HG03108 (cell line): ENCODE measurements around the gene NVL.
"Not testable (repeated sequence)": the region's sequence is repeated elsewhere in the genome, so short reads cannot be mapped to it uniquely, and the experiment has no call there.

Experiments used
- ATAC-seq: cut with Tn5 transposase; IDR thresholded peaks from one replicate; pipeline ENCODE4 v1.9.1; 2021; ENCODE audit warnings: moderate library complexity; ENCODE audit not compliant: unreplicated experiment

The NVL gene

DNA sequence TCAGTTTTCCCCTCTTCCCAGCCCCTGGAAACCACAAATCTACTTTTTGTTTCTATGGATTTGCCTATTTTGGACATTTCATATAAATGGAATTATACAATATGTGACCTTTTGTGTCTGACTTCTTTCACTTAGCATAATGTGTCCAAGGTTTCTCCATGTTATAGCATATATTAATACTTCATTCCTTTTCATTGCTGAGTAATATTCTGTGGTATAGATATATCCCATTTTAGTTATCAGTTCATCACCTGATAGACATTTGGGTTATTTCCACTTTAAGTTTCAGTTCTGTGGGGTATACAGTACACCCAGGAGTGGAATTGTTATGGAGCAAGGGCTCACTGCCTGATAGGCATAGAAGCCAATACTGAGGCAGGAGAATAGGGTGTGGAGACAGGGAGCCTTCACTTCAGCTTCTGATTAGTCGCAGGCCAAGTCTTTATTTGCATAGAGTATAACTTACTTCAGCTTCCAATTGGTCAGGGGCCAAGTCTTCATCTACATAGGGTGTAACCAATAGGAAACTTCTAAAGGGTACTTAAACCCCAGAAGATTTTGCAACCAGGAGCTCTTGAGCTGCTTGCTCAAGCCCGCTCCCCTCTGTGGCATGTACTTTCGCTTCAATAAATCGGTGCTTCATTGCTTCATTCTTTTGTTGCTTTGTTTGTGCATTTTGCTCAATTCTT, 8.3 kb upstream of the NVL start:
- no peak for ATAC-seq

DNA sequence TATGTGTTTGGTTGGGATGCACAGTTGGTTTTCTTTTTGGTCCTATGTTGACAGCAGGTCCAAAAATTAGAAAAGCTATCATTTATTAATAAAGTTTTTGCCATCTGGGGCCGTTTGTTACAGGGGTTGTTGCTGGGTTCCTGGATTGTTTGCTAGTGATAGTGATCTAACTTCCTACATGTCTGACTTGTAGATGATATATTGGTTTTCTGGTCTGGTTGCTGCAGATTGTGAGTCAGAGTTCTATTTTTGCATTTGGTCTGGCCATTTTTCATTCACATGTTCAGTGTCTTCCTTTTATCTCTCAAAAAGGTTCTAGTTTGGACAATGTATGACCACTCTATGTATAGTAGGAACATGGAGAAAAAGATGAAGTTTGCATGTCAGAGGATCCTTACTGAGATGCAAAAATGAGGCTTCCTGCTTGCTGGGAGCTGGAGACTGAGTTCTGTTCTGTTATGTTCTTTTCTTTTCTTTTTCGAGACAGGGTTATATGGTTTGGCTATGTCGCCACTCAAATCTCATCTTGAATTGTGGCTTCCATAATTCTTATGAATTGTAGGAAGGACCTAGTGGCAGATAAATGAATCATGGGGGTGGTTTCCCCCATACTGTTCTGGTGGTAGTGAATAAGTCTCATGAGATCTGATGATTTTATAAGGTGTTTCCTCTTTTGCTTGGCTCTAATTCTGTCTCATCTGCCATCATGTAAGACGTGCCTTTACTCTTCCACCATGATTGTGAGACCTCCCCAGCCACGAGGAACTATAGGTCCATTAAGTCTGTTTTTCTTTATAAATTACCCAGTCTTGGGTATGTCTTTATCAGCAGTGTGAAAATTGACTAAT, 4.2 kb upstream of the NVL start:
- no peak for ATAC-seq

DNA sequence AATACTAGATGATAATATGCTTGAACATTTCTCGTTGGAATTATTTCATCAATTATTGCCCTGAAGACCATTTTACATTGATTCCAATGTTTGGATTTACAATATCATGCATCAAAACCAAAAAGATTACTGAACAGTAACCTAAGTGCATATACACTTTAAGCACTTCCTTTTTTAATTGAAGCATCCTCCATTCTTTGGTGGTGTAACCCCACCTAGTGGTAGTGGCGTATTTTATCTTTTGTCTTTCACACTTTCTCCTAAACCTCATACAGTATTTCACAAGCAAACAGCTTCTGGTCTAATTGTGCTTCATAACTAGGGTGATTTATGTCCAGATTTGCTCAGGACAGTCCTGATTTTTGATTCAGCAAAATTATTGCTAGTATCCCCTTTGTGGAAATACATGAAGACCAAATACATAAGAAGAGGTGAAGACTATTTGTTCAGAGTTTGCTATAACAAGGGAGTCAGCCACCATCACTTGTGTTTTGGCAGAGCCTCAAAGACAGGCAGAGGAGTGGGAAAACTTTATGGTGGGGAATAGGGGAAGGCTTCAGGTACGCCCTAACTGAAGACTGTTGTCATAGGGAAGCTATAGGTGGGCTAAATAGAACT, 3.4 kb upstream of the NVL start:
- ATAC-seq: peak; percentile 40

DNA sequence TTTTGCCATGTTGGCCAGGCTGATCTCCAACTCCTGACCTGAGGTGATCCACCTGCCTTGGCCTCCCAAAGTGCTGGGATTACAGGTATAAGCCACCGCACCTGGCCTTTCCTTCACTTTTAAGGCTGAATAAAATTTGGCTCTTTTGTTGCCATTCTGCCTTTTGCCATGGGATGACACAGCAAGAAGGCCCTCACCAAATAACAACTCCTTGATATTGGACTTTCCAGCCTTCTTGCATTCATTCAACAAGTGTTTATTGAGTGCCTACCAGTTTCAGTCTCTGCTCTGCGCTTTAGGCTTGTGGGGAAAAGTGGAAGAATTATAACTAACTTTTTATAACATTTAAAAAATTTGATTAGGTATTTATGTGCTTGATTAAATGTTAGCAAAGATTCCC, 1.9 kb upstream of the NVL start:
- ATAC-seq: no peak

DNA sequence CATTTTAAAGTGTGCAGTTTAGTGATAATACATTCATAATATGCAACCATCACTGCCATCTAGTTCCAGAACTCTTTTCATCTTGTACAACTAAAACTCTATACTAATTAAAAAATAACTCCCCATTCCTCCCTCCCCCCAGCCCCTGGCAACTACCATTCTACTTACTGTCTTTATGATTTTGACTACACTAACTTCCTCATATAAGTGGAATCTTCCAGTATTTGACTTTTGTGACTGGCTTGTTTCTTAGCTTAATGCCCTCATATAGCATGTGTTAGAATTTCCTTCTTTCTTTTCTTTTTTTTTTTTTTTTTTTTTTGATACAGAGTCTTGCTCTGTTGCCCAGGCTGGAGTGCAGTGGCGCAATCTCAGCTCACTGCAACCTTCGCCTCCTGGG, 1.4 kb upstream of the NVL start:
- ATAC-seq: no peak

DNA sequence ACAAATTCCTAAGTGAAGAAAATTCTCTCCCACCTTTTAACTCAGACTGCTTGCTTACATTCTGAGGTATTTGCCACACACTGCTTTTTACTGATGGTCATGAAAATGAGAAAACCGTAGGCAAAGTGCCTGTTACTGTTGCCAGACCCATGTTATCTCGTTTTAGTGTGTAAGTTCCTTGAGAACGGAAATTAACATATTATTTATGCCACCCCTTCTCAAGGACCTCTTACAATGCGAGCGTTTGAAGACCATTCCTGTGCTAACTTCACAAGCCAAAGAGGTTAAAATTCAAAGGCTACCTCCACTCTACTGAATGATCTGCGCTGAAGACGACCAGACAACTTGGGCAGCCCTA, 509 bp downstream of the NVL start:
- no peak for ATAC-seq

DNA sequence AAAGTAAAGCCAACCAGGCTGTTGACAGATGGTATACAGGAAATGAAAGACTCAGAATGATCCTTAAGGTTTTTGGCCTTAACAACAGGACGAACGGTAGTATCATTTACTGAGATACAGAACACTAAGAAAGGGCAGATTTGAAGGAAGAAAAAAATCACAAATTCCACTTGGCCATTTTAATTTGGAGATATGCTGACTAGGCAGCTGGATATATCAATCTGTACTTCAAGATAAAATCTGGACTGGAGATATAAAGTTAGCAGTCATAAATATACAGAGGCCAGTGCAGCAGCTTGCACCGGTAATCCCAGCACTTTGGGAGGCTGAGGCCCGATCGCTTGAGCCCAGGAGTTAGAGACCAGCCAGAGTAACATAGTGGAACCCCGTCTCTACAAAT, 1.3 kb downstream of the NVL start:
- ATAC-seq: no peak

DNA sequence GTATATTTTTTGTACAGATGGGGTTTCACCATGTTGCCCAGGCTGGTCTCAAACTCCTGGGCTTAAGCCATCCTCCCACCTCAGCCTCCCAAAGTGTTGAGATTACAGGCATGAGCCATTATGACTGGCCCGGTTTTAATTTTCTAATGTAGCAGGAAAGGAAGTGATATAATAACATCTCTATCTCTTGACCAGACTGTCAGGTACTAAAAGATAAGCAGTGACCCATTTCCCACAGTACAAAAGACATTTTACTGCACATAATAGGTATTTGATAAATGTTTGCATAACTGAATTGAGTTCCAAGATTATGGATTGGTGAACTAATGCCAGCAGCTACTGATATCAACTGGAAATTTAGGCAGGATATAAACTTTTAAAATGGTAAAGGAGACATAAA, 4.0 kb downstream of the NVL start:
- ATAC-seq: no peak

DNA sequence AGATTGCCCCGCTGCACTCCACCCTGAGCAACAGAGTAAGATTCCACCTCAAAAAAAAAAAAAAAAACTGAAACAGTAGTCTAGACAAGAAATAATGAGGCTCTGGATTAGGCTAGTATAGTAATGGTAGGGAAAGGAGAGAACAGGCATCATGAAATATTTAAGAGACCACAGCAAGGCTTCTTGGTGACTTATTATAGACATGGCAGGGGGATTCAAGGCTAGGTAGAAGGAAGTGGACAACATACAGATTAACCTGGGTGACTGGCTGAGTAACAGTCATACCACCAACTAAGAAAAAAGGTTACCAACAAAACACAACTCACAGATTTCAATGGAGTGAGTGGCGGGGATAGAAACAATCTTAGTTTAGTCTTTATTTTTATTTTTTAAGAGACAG, 8.3 kb downstream of the NVL start:
- no peak for ATAC-seq

DNA sequence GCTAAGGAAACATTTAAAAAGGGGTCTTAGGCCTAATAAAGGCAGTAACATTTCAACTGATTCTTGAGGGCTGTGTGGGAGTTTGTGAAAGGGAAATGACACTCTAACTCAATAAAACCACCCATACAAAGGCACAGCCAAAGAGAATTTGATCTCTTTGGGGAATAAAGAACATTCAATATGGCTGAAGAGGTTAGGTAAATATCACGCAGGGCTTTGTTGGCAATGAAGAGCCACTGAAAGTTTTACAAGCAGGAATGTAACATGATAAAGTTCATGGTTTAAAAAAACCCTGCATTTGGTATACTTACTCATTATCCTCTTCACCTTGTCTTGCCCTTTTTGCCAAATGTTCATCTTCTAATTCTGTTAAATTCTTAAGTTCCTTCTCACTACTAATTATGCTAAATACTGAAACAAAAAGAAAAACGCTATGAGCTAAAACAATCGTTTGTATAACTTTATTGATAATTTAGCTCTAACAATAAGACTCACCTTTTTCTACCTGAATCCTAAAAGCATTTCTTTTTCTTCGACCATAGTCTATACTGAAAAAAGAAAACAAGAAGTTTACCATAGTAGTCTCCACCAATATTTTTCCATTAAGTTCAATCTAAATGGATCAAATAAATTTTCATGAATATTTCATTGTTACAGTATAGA, 12.5 kb downstream of the NVL start:
- ATAC-seq: no peak

DNA sequence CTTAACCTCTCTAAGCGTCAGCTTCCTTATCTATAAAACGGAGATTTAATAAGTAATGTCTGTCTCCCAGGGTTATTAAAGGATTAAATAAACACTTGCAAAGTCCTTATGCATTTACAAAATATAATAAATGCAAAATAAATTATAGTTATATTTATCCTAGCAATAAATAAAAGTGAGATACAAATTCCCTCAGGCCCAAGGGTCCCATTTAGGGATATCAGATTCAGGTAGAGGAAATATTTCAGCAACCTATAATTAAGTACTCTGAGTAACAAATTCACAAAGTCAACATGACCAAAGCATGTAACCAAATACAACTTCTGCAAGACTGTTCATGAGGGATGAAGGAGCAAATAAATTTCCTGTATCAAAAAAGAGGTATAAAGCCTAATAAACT, 17.9 kb downstream of the NVL start:
- ATAC-seq: no peak

DNA sequence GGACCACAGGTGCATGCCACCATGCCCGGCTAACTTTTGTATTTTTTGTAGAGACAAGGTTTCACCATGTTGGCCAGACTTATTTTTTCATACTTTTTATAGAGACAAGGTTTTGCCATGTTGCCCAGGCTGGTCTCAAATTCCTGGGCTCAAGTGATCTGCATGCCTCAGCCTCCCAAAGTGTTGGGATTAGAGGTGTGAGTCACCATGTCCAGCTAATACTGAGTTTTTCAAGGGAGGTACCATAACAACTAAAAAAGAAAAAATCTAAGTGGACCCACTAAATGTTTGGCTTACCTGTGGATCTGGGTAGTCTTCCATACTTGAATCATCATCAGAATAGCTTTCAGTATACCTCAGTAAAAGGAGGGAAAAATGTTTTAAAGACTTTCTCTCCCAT, 18.5 kb downstream of the NVL start:
- not testable (repeated sequence) for ATAC-seq

DNA sequence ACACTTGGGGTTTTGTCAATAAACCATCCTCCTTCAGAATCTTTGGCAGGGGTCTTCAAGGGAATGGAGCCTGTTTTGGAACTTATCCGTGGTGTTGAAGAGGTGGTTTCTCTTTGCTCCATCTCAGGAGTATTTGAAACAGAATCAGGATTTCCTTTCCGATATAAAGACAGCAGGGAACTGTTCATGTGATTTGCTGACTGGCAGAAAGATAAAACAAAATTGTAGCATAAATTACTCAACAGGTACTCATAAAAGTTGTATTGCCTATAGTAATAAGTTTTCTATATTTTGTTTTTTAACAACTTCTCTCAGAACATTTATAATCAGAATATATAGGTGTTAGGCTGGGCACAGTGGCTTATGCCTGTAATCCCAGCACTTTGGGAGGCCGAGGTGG, 21.9 kb downstream of the NVL start:
- no peak for ATAC-seq

DNA sequence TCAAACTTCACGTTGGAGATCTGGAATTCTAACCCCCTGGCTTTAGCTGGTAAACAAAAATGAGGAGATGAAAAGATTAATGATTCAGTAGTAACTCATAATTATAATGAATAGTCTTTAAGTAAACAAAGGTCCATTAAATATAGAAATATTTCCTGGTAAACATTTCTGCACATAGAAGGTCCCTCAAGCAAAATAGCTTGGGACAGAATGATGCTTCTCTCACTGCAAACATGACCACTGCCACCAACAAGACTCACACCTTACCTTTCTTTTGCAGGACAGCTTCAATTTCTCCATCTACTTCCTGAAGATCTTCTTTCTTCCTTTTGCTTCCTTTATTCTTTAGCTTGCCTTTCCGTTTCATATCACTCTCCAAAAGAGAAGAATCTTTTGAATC, 25.2 kb downstream of the NVL start:
- no peak for ATAC-seq

DNA sequence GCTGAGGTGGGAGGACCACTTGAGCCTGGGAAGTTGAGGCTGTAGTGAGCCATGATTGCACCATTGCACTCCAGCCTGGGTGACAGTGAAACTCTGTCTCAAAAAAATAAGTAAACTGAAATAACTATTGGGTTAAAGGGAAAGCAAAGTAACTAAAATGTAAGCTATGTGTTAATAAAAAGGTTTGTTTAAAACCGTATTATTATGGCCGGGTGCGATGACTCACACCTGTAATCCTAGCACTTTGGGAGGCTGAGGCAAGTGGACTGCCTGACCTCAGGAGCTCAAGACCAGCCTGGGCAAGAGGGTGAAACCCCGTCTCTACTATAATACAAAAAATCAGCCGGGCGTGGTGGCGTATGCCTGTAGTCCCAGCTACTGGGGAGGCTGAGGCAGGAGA, 27.0 kb downstream of the NVL start:
- ATAC-seq: no peak

DNA sequence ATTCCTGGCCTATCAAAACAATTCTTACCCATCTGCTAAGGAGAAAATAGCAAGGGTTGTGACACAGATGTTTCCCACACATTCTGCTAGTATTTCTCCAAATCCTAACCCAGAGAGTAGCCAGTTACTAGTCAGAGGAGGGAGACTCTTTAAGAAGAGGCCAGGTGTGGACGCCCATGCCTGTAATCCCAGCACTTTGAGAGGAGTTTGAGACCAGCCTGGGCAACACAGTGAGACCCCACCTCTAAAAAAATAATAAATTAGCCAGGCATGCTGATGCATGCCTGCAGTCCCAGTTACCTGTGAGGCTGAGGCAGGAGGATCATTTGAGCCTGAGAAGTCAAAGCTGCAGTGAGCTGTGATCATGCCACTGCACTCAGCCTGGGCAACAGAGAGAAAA, 28.6 kb downstream of the NVL start:
- no peak for ATAC-seq

DNA sequence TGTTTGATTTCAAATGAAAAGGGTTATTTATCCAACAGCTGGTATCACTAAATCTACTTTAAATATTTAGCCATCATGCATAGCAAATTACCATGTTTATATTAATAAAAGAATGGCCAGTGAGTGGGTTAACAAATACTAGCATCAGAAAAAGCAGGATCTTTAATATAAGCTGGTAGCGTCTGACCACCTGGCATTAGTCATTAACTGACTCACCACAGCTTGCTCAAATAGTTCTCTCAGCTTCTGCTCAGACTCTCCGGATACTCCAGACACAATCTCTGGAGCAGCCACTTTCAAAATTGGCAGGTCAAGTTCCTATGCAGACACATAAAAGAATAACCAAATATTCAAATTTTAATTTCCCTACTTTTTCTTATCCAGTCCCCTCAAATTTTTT, 29.6 kb downstream of the NVL start:
- no peak for ATAC-seq

DNA sequence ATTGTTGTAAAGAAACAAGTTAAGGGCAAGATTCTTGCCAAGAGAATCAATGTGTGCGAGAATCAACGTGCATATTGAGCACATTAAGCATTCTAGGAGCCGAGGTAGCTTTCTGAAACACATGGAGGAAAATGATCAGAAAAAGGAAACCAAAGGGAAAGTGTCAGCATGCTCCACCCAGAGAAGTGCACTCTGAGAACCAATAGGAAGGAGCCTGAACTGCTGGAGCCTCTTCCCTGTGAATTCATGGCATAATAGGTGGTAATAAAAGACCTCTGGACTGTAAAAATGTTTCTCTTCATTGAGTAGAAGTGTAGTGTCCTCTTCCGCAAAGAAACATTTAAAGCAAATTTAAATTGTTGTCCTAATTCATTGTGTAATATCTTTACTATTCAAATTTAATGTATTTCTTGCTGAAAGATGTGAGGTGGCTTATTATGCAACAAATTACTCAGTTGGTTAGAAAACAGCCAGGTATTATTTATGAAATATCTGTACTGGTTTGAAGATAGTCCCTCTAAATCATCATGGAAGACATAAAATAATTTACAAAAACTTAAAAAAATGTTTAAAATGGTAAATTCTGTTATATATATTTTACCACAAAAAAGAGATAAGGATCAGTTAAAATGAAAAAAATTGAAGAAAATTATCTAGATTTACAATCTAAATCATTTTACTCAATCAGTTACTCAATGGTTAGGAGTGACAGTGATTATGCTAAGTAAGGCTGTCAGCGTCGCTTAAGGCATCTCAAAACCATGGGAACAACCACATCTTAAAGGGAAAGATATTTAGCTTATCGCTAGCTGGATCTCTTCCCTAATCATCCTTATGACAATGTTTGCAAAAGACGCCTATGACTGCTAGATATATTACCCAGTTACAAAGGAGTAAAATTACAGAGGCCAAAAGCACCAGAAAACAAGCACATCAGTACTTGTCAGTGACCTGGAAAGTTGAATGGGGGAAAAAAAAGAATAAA, 31.3 kb downstream of the NVL start:
- ATAC-seq: no peak

DNA sequence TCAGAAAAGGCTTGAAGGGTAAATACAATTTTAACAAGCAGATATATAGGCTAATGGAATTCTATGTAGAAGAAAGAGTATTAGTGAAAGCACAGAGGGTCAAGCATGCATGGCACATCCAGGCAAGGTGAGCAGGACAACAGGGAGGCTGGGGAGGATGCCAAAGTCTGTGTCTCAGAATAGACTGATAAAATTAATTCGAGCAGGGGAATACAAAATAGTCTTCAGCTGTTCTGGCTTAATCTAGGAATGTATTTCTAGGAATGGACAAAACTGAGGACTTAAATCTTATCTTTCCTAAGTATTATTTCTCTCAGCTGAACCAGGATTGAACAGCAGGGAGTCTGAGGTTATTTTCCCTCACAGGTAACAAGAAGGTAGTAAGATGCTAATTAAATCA, 35.2 kb downstream of the NVL start:
- no peak for ATAC-seq

DNA sequence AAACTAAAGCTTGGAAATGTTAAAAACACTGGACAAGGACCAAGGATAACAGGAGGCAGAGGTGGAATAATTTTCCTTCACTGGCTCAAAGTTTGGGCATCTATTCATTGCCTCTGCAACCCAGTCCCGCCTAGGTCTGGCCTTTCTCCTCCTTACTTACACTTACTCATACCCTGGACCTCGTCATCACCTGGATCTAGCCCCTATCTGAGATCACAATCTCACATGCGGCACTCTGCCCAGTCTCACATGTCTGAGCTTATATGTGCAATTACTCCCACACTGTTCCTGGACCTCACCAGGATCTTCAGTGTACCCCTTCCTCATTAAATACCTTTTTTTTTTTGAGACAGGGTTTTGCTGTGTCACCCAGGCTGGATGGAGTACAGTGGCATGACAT, 37.6 kb downstream of the NVL start:
- ATAC-seq: no peak

DNA sequence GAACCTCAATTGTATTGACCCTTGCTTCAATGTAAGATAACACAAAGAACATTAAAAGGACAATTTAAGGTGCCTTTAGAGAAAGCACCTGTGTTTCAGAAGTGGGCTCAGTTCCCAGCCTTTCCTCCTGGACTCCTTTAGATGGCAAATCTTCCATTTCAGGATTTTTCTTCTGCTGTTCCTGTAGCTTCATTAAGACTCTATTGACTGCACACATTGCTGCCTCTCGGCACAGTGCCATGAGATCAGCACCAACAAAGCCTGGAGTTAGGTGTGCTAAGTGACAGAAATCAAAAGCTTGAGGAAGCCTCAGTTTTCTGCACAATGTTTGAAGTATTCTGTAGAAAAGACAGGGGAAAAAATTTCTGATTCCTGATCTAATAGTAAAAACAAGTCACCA, 40.6 kb downstream of the NVL start:
- ATAC-seq: no peak
